KOPT-K1 (cell line): ENCODE measurements around the gene CAND2.
"Not testable (repeated sequence)": the region's sequence is repeated elsewhere in the genome, so short reads cannot be mapped to it uniquely, and the experiment has no call there.

Experiments
- H3K27ac ChIP-seq: fragments of 200-600 bp; sonication (generic); 2 replicates; pipeline ENCODE4 v1.5.1; 2016; ENCODE audit warnings: antibody characterized with exemption, mild to moderate bottlenecking, low read depth, low read length; ENCODE audit not compliant: poor library complexity, severe bottlenecking
- H3K36me3 ChIP-seq: fragments of 200-600 bp; sonication (generic); 2 replicates; pipeline ENCODE4 v1.5.1; 2017; ENCODE audit warnings: antibody characterized with exemption, mild to moderate bottlenecking, low read length, moderate library complexity; ENCODE audit not compliant: insufficient read depth
- H3K9me3 ChIP-seq: fragments of 200-600 bp; sonication (generic); 2 replicates; pipeline ENCODE4 v1.5.1; 2017; ENCODE audit warnings: antibody characterized with exemption, low read length, mild to moderate bottlenecking; ENCODE audit not compliant: insufficient read depth, poor library complexity, severe bottlenecking

The CAND2 gene

GRCh38 chr3:12782172-12782815, 14.2 kb upstream of the CAND2 start:
- H3K9me3 ChIP-seq, result no peaks in the 10 kb centered on the region
- no peaks in the 10 kb centered on the region for H3K36me3 ChIP-seq
- no peak overlapping the region for H3K27ac ChIP-seq

- Histone ChIP-seq H3K27ac (no peak overlapping the region), H3K36me3 (no peaks in the 10 kb centered on the region), H3K9me3 (no peaks in the 10 kb centered on the region)
Measured at GRCh38 chr3:12785096-12785495, 11.4 kb upstream of the CAND2 start.

- not testable (repeated sequence) for H3K36me3 ChIP-seq, H3K27ac ChIP-seq, H3K9me3 ChIP-seq
Measured at GRCh38 chr3:12787346-12787745, 9.1 kb upstream of the CAND2 start.

- not testable (repeated sequence) for H3K9me3 ChIP-seq, H3K36me3 ChIP-seq, H3K27ac ChIP-seq
Measured at GRCh38 chr3:12787967-12788690, 8.4 kb upstream of the CAND2 start.

- Histone ChIP-seq H3K9me3 (no peaks in the 10 kb centered on the region), H3K27ac (no peak overlapping the region), H3K36me3 (no peaks in the 10 kb centered on the region)
Measured at GRCh38 chr3:12791430-12791829, 5.0 kb upstream of the CAND2 start.

GRCh38 chr3:12793701-12794100, 2.8 kb upstream of the CAND2 start:
- Histone ChIP-seq H3K9me3 (no peaks in the 10 kb centered on the region), H3K36me3 (no peaks in the 10 kb centered on the region), H3K27ac (no peak overlapping the region)

- H3K27ac ChIP-seq, result no peak overlapping the region
- no peaks in the 10 kb centered on the region for H3K36me3 ChIP-seq
- H3K9me3 ChIP-seq, result no peaks in the 10 kb centered on the region
Measured at GRCh38 chr3:12797124-12797891, 828 bp downstream of the CAND2 start.

GRCh38 chr3:12797892-12798558, 1.5 kb downstream of the CAND2 start:
- Histone ChIP-seq H3K27ac (no peak overlapping the region), H3K36me3 (no peaks in the 10 kb centered on the region), H3K9me3 (no peaks in the 10 kb centered on the region)

- no peaks in the 10 kb centered on the region for H3K36me3 ChIP-seq
- H3K9me3 ChIP-seq, result no peaks in the 10 kb centered on the region
- H3K27ac ChIP-seq, result no peak overlapping the region
Measured at GRCh38 chr3:12798559-12799179, 2.2 kb downstream of the CAND2 start.

GRCh38 chr3:12799525-12800440, 3.3 kb downstream of the CAND2 start:
- H3K36me3 ChIP-seq, result no peaks in the 10 kb centered on the region
- H3K27ac ChIP-seq, result no peak overlapping the region

GRCh38 chr3:12803371-12803770, 6.9 kb downstream of the CAND2 start:
- H3K27ac ChIP-seq, result no peak overlapping the region
- H3K9me3 ChIP-seq, result no peaks in the 10 kb centered on the region
- no peaks in the 10 kb centered on the region for H3K36me3 ChIP-seq

More at GRCh38 chr3:12799525-12800440, 3.3 kb downstream of the CAND2 start:
- no peaks in the 10 kb centered on the region for H3K9me3 ChIP-seq

GRCh38 chr3:12807066-12807465, 10.6 kb downstream of the CAND2 start:
- Histone ChIP-seq H3K27ac (no peak overlapping the region), H3K36me3 (no peaks in the 10 kb centered on the region), H3K9me3 (no peaks in the 10 kb centered on the region)

GRCh38 chr3:12807601-12808359, 11.3 kb downstream of the CAND2 start:
- no peak overlapping the region for H3K27ac ChIP-seq

More at GRCh38 chr3:12807601-12808359, 11.3 kb downstream of the CAND2 start:
- H3K36me3 ChIP-seq, result no peaks in the 10 kb centered on the region
- no peaks in the 10 kb centered on the region for H3K9me3 ChIP-seq
